H9 (cell line): ENCODE measurements around the gene ENAM. TPM values are rescaled to one million over a fixed set of nuclear protein-coding genes. Genes with fewer than 3 reads are reported as not detected.

Source experiments
- DNase-seq: peaks from one replicate; pipeline ENCODE4 v3.0.0-alpha.2; 2017
- H2AFZ ChIP-seq: one replicate; pipeline ENCODE4 v1.6.1; 2013; ENCODE audit warnings: mild to moderate bottlenecking, low read length, control low read depth, moderate library complexity
- H2AK5ac ChIP-seq: 2 replicates; pipeline ENCODE4 v1.6.1; 2013; ENCODE audit warnings: low read length, control low read depth, mixed read lengths; ENCODE audit not compliant: insufficient read length
- H2BK120ac ChIP-seq: one replicate; pipeline ENCODE4 v1.6.1; 2013; ENCODE audit warnings: low read depth, mild to moderate bottlenecking, low read length, control low read depth, inconsistent platforms; ENCODE audit not compliant: poor library complexity, severe bottlenecking
- H2BK12ac ChIP-seq: 2 replicates; pipeline ENCODE4 v1.6.1; 2013; ENCODE audit warnings: low read length, control low read depth, mixed read lengths, low read depth; ENCODE audit not compliant: insufficient read length
- H2BK15ac ChIP-seq: 2 replicates; pipeline ENCODE4 v1.6.1; 2013; ENCODE audit warnings: low read depth, low read length, control low read depth
- H2BK20ac ChIP-seq: one replicate; pipeline ENCODE4 v1.6.1; 2013; ENCODE audit warnings: low read depth, mild to moderate bottlenecking, low read length, control low read depth, inconsistent platforms; ENCODE audit not compliant: poor library complexity, severe bottlenecking
- H2BK5ac ChIP-seq: 2 replicates; pipeline ENCODE4 v1.6.1; 2013; ENCODE audit warnings: low read length, control low read depth, mixed read lengths; ENCODE audit not compliant: insufficient read length
- H3K14ac ChIP-seq: 2 replicates; pipeline ENCODE4 v1.6.1; 2013; ENCODE audit warnings: low read length, control low read depth; ENCODE audit not compliant: insufficient read depth
- H3K18ac ChIP-seq: 2 replicates; pipeline ENCODE4 v1.6.1; 2013; ENCODE audit warnings: low read depth, mild to moderate bottlenecking, mixed read lengths, low read length, control low read depth; ENCODE audit not compliant: insufficient read length
- H3K23ac ChIP-seq: 2 replicates; pipeline ENCODE4 v1.6.1; 2013; ENCODE audit warnings: low read length, control low read depth, mixed read lengths, low read depth; ENCODE audit not compliant: insufficient read length
- H3K23me2 ChIP-seq: 2 replicates; pipeline ENCODE4 v1.6.1; 2013; ENCODE audit warnings: low read depth, mild to moderate bottlenecking, mixed read lengths, low read length, control low read depth; ENCODE audit not compliant: insufficient read length, poor library complexity, severe bottlenecking
- H3K27ac ChIP-seq: 2 replicates; pipeline ENCODE4 v1.5.1; 2013; ENCODE audit warnings: low read length, control low read depth, mixed read lengths, low read depth; ENCODE audit not compliant: insufficient read length
- H3K27me3 ChIP-seq: 2 replicates; pipeline ENCODE4 v1.6.1; 2013; ENCODE audit warnings: low read length, control low read depth, inconsistent platforms; ENCODE audit not compliant: insufficient read depth
- H3K4ac ChIP-seq: 2 replicates; pipeline ENCODE4 v1.6.1; 2013; ENCODE audit warnings: low read depth, mild to moderate bottlenecking, control low read depth, inconsistent platforms, low read length, moderate library complexity
- H3K4me1 ChIP-seq: 2 replicates; pipeline ENCODE4 v1.6.1; 2013; ENCODE audit warnings: low read length, control low read depth, inconsistent platforms; ENCODE audit not compliant: insufficient read depth
- H3K4me2 ChIP-seq: 2 replicates; pipeline ENCODE4 v1.6.1; 2013; ENCODE audit warnings: low read length, control low read depth, mixed read lengths; ENCODE audit not compliant: insufficient read length, insufficient read depth
- H3K56ac ChIP-seq: 2 replicates; pipeline ENCODE4 v1.6.1; 2013; ENCODE audit warnings: low read depth, mild to moderate bottlenecking, mixed read lengths, low read length, control low read depth; ENCODE audit not compliant: insufficient read length
- H3K79me1 ChIP-seq: 2 replicates; pipeline ENCODE4 v1.6.1; 2013; ENCODE audit warnings: low read depth, mild to moderate bottlenecking, moderate library complexity, low read length, control low read depth, inconsistent platforms; ENCODE audit not compliant: insufficient read depth, poor library complexity, severe bottlenecking
- H3K79me2 ChIP-seq: 2 replicates; pipeline ENCODE4 v1.6.1; 2013; ENCODE audit warnings: low read length, control low read depth, inconsistent platforms; ENCODE audit not compliant: insufficient read depth
- H3K9ac ChIP-seq: 2 replicates; pipeline ENCODE4 v1.6.1; 2013; ENCODE audit warnings: low read length, control low read depth, mixed read lengths; ENCODE audit not compliant: insufficient read length; ENCODE audit errors: extremely low read depth
- H3K9me3 ChIP-seq: one replicate; pipeline ENCODE4 v1.6.1; 2013; ENCODE audit warnings: low read depth, low read length, inconsistent platforms; ENCODE audit not compliant: control insufficient read depth
- H3T11ph ChIP-seq: one replicate; pipeline ENCODE4 v1.6.1; 2013; ENCODE audit warnings: mild to moderate bottlenecking, low read length, control low read depth, inconsistent platforms
- H4K20me1 ChIP-seq: one replicate; pipeline ENCODE4 v1.6.1; 2013; ENCODE audit not compliant: control insufficient read depth, insufficient read length, insufficient read depth
- H4K5ac ChIP-seq: 2 replicates; pipeline ENCODE4 v1.6.1; 2013; ENCODE audit warnings: low read depth, mild to moderate bottlenecking, mixed read lengths, low read length, control low read depth; ENCODE audit not compliant: insufficient read length
- H4K8ac ChIP-seq: replicated peaks from 2 replicates; pipeline ENCODE4 v1.6.1; 2013; ENCODE audit warnings: low read length, control low read depth, mixed read lengths, low read depth; ENCODE audit not compliant: insufficient read length
- H4K91ac ChIP-seq: 2 replicates; pipeline ENCODE4 v1.6.1; 2013; ENCODE audit warnings: low read depth, mild to moderate bottlenecking, moderate library complexity, mixed read lengths, low read length, control low read depth; ENCODE audit not compliant: insufficient read length
- H3K27ac Mint-ChIP-seq, 3 experiments: 2 replicates in 2 of 3; 3 replicates in 1 of 3; pipeline ENCODE4 v1.8.0; 2020 to 2021; ENCODE audit warnings: mixed read lengths in 3 of 3, mild to moderate bottlenecking in 1 of 3, moderate library complexity in 1 of 3
- H3K27me3 Mint-ChIP-seq: 2 replicates; pipeline ENCODE4 v1.8.0; 2021; ENCODE audit warnings: low read depth, mild to moderate bottlenecking, moderate library complexity, mixed read lengths
- H3K36me3 Mint-ChIP-seq, 3 experiments: 2 replicates in 2 of 3; 3 replicates in 1 of 3; pipeline ENCODE4 v1.8.0; 2020 to 2021; ENCODE audit warnings: low read depth in 3 of 3, mixed read lengths in 3 of 3; ENCODE audit not compliant: insufficient read depth in 1 of 3
- H3K4me1 Mint-ChIP-seq, 2 experiments: 2 replicates each; pipeline ENCODE4 v1.8.0; 2020; ENCODE audit warnings: mixed read lengths in 2 of 2
- H3K4me3 Mint-ChIP-seq, 2 experiments: 2 replicates in 1 of 2; 3 replicates in 1 of 2; pipeline ENCODE4 v1.8.0; 2020 to 2021; ENCODE audit warnings: mild to moderate bottlenecking in 2 of 2, mixed read lengths in 2 of 2, moderate library complexity in 1 of 2
- H3K9me3 Mint-ChIP-seq, 2 experiments: 2 replicates in 1 of 2; 3 replicates in 1 of 2; pipeline ENCODE4 v1.8.0; 2020; ENCODE audit warnings: mild to moderate bottlenecking in 2 of 2, mixed read lengths in 2 of 2, moderate library complexity in 1 of 2
- WGBS: extraction: QIAGEN DNeasy Blood & Tissue Kit; methylation state at CpG from one replicate; pipeline ENCODE4 v1.1.7; 2013; ENCODE audit warnings: missing lambda C conversion rate, low lambda C conversion rate, mixed read lengths; ENCODE audit not compliant: insufficient read length; ENCODE audit errors: extremely low coverage; 5-methylcytosine and 5-hydroxymethylcytosine counted together
- total RNA-seq: library from RNA; stranded (reverse); gene quantifications from 2 replicates; pipeline ENCODE4 v1.2.1, GENCODE V29; 2021
- TF ChIP-seq, protein P1 (sequence below): fragments of 200-600 bp; sonication (generic); conservative IDR thresholded peaks from 3 replicates; pipeline ENCODE4 v1.8.0; 2021; ENCODE audit warnings: antibody characterized with exemption, mild to moderate bottlenecking

ENAM gene
- total RNA-seq, 1 experiment from 2014 or later = not detected

- no peak overlapping the region for H3K27ac Mint-ChIP-seq
- no peaks in the 10 kb centered on the region for H3K23me2 ChIP-seq
- no peak for DNase-seq
- H3K27ac ChIP-seq = no peak overlapping the region
- WGBS = no CpG with 5 or more reads among the region's 3 CpGs
- no peak overlapping the region for H3T11ph ChIP-seq
- H3K4me2 ChIP-seq = no peak overlapping the region
- H4K91ac ChIP-seq = no peak overlapping the region
- no peak overlapping the region for H2BK15ac ChIP-seq
- H3K4me1 Mint-ChIP-seq = no peaks in the 10 kb centered on the region
- H4K20me1 ChIP-seq = no peaks in the 10 kb centered on the region
- no peak overlapping the region for H3K4ac ChIP-seq
- H4K5ac ChIP-seq = no peak overlapping the region
- no peak overlapping the region for H3K9ac ChIP-seq
- no peak overlapping the region for H3K18ac ChIP-seq
- H2BK12ac ChIP-seq = no peak overlapping the region
- H3K79me2 ChIP-seq = no peaks in the 10 kb centered on the region
- H2BK5ac ChIP-seq = no peak overlapping the region
- no peaks in the 10 kb centered on the region for H3K27me3 Mint-ChIP-seq
- H4K8ac ChIP-seq = no peak overlapping the region
- no peak overlapping the region for H3K56ac ChIP-seq
- no peak overlapping the region for H2BK120ac ChIP-seq
- no peaks in the 10 kb centered on the region for H3K79me1 ChIP-seq
- H3K36me3 Mint-ChIP-seq = no peaks in the 10 kb centered on the region
- H3K4me1 ChIP-seq = no peaks in the 10 kb centered on the region
- H2BK20ac ChIP-seq = no peak overlapping the region
- H3K27me3 ChIP-seq = no peaks in the 10 kb centered on the region
- H3K9me3 ChIP-seq = no peaks in the 10 kb centered on the region
- H3K14ac ChIP-seq = no peak overlapping the region
- no peak overlapping the region for H2AFZ ChIP-seq
- no peaks in the 10 kb centered on the region for H3K9me3 Mint-ChIP-seq
- no peak overlapping the region for H3K4me3 Mint-ChIP-seq
- TF ChIP-seq, protein P1, sequence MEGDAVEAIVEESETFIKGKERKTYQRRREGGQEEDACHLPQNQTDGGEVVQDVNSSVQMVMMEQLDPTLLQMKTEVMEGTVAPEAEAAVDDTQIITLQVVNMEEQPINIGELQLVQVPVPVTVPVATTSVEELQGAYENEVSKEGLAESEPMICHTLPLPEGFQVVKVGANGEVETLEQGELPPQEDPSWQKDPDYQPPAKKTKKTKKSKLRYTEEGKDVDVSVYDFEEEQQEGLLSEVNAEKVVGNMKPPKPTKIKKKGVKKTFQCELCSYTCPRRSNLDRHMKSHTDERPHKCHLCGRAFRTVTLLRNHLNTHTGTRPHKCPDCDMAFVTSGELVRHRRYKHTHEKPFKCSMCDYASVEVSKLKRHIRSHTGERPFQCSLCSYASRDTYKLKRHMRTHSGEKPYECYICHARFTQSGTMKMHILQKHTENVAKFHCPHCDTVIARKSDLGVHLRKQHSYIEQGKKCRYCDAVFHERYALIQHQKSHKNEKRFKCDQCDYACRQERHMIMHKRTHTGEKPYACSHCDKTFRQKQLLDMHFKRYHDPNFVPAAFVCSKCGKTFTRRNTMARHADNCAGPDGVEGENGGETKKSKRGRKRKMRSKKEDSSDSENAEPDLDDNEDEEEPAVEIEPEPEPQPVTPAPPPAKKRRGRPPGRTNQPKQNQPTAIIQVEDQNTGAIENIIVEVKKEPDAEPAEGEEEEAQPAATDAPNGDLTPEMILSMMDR = no peak
- no peak overlapping the region for H2AK5ac ChIP-seq
- H3K23ac ChIP-seq = no peak overlapping the region
Measured at GRCh38 chr4:70658418-70658817, 29.9 kb downstream of the ENAM start.
